IMR-90 (cell line): ENCODE data around the gene ABR.

Experiments used
- BHLHE40 ChIP-seq: fragments of 150-350 bp; IDR thresholded peaks from 2 replicates; pipeline ENCODE4 v1.6.1; 2016; ENCODE audit warnings: mild to moderate bottlenecking, low read depth, low read length
- CEBPB ChIP-seq: IDR thresholded peaks from 2 replicates; pipeline ENCODE4 v1.6.1; 2012; ENCODE audit warnings: low read depth, low read length, improper control_type of control experiment
- CHD1 ChIP-seq: IDR thresholded peaks from 2 replicates; pipeline ENCODE4 v1.6.1; 2012; ENCODE audit warnings: low read depth, low read length, improper control_type of control experiment
- CTCF ChIP-seq: conservative IDR thresholded peaks from 2 replicates; pipeline ENCODE4 v1.5.1; 2012; ENCODE audit warnings: mild to moderate bottlenecking, low read depth, low read length, improper control_type of control experiment
- MAFK ChIP-seq: IDR thresholded peaks from 2 replicates; pipeline ENCODE4 v1.6.1; 2012; ENCODE audit warnings: low read depth, low read length, improper control_type of control experiment
- POLR2A ChIP-seq: IDR thresholded peaks from 2 replicates; pipeline ENCODE4 v1.6.1; 2012; ENCODE audit warnings: mild to moderate bottlenecking, low read depth, low read length
- RAD21 ChIP-seq: IDR thresholded peaks from 2 replicates; pipeline ENCODE4 v1.6.1; 2012; ENCODE audit warnings: low read length, improper control_type of control experiment
- RFX5 ChIP-seq: IDR thresholded peaks from 2 replicates; pipeline ENCODE4 v1.8.0; 2012; ENCODE audit warnings: low read depth, mild to moderate bottlenecking, low read length, moderate library complexity
- SMC3 ChIP-seq: fragments of 150-350 bp; IDR thresholded peaks from 2 replicates; pipeline ENCODE4 v1.6.1; 2016; ENCODE audit warnings: low read depth, mild to moderate bottlenecking, antibody characterized with exemption, low read length, moderate library complexity
- TF ChIP-seq, protein P1 (sequence below): fragments of 150-350 bp; IDR thresholded peaks from 2 replicates; pipeline ENCODE4 v1.6.1; 2016; ENCODE audit warnings: low read depth, mild to moderate bottlenecking, low read length, moderate library complexity, borderline replicate concordance

GRCh38 chr17:1078831-1079561 is 100.8 kb downstream of the ABR start:
- TF ChIP-seq, protein P1, sequence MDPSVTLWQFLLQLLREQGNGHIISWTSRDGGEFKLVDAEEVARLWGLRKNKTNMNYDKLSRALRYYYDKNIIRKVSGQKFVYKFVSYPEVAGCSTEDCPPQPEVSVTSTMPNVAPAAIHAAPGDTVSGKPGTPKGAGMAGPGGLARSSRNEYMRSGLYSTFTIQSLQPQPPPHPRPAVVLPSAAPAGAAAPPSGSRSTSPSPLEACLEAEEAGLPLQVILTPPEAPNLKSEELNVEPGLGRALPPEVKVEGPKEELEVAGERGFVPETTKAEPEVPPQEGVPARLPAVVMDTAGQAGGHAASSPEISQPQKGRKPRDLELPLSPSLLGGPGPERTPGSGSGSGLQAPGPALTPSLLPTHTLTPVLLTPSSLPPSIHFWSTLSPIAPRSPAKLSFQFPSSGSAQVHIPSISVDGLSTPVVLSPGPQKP: no peak
- no peak for TF ChIP-seq CTCF
- TF ChIP-seq POLR2A: no peak
- no peak for TF ChIP-seq RFX5
- TF ChIP-seq CHD1: no peak
- TF ChIP-seq CEBPB: no peak
- no peak for TF ChIP-seq BHLHE40
- no peak for TF ChIP-seq SMC3
- no peak for TF ChIP-seq MAFK
- TF ChIP-seq RAD21: no peak
